ENCODE results near the gene TBX4.
"Not testable (repeated sequence)": the region's sequence is repeated elsewhere in the genome, so short reads cannot be mapped to it uniquely, and the experiment has no call there.

Gene TBX4

GRCh38 chr17:61505846-61506627, 53.8 kb downstream of the TBX4 start:
- no peak overlapping the region for H3K4me2 ChIP-seq

GRCh38 chr17:61507383-61508066, 55.3 kb downstream of the TBX4 start:
- no peak for TF ChIP-seq CTCF (conservative IDR thresholded peaks at IDR 0.05; ENCODE audit: low read depth, low read length)
- Histone ChIP-seq H3K4me2 (no peak overlapping the region), H3K36me3 (ENCODE audit: insufficient read depth) (no peaks in the 10 kb centered on the region), H4K20me1 (ENCODE audit: insufficient read depth) (no peaks in the 10 kb centered on the region), H3K4me1 (ENCODE audit: low read depth, poor library complexity, severe bottlenecking) (no peaks in the 10 kb centered on the region), H3K4me3 (IDR thresholded peaks at IDR 0.05; ENCODE audit: insufficient read depth, low read depth, low read length) (no peak overlapping the region), H3K79me2 (ENCODE audit: insufficient read depth, low read depth) (no peaks in the 10 kb centered on the region), H2AFZ (ENCODE audit: low read depth) (no peak overlapping the region), H3K27me3 (ENCODE audit: insufficient read depth, low read depth) (no peaks in the 10 kb centered on the region), H3K9ac (no peak overlapping the region), H3K27ac (no peak overlapping the region)

More at GRCh38 chr17:61505846-61506627, 53.8 kb downstream of the TBX4 start:
- TF ChIP-seq CTCF (conservative IDR thresholded peaks at IDR 0.05; ENCODE audit: low read depth, low read length) = no peak
- Histone ChIP-seq H3K79me2 (ENCODE audit: insufficient read depth, low read depth) (no peaks in the 10 kb centered on the region), H2AFZ (ENCODE audit: low read depth) (no peak overlapping the region), H3K4me3 (IDR thresholded peaks at IDR 0.05; ENCODE audit: insufficient read depth, low read depth, low read length) (no peak overlapping the region), H3K27me3 (ENCODE audit: insufficient read depth, low read depth) (no peaks in the 10 kb centered on the region), H3K27ac (no peak overlapping the region), H3K36me3 (ENCODE audit: insufficient read depth) (no peaks in the 10 kb centered on the region), H4K20me1 (ENCODE audit: insufficient read depth) (no peaks in the 10 kb centered on the region), H3K9ac (no peak overlapping the region), H3K4me1 (ENCODE audit: low read depth, poor library complexity, severe bottlenecking) (no peaks in the 10 kb centered on the region)

GRCh38 chr17:61508912-61509311, 56.7 kb downstream of the TBX4 start:
- no peaks in the 10 kb centered on the region for H3K36me3 ChIP-seq (ENCODE audit: insufficient read depth)
- H3K4me3 ChIP-seq (IDR thresholded peaks at IDR 0.05; ENCODE audit: insufficient read depth, low read depth, low read length) = no peak overlapping the region
- H3K9ac ChIP-seq = no peak overlapping the region
- no peak overlapping the region for H3K4me2 ChIP-seq
- H2AFZ ChIP-seq (ENCODE audit: low read depth) = no peak overlapping the region
- H3K79me2 ChIP-seq (ENCODE audit: insufficient read depth, low read depth) = no peaks in the 10 kb centered on the region
- no peak for TF ChIP-seq CTCF (conservative IDR thresholded peaks at IDR 0.05; ENCODE audit: low read depth, low read length)
- no peaks in the 10 kb centered on the region for H3K4me1 ChIP-seq (ENCODE audit: low read depth, poor library complexity, severe bottlenecking)
- H3K27me3 ChIP-seq (ENCODE audit: insufficient read depth, low read depth) = no peaks in the 10 kb centered on the region
- H4K20me1 ChIP-seq (ENCODE audit: insufficient read depth) = no peaks in the 10 kb centered on the region
- H3K27ac ChIP-seq = no peak overlapping the region

- H3K4me2 ChIP-seq; H3K36me3 ChIP-seq (ENCODE audit: insufficient read depth); H3K4me1 ChIP-seq (ENCODE audit: low read depth, poor library complexity, severe bottlenecking); H3K79me2 ChIP-seq (ENCODE audit: insufficient read depth, low read depth); H3K4me3 ChIP-seq (IDR thresholded peaks at IDR 0.05; ENCODE audit: insufficient read depth, low read depth, low read length); H2AFZ ChIP-seq (ENCODE audit: low read depth); H3K27ac ChIP-seq; H3K27me3 ChIP-seq (ENCODE audit: insufficient read depth, low read depth); H3K9ac ChIP-seq; H4K20me1 ChIP-seq (ENCODE audit: insufficient read depth): not testable (repeated sequence)
Observed at GRCh38 chr17:61509454-61509853, 57.2 kb downstream of the TBX4 start.

- Histone ChIP-seq H3K27me3 (ENCODE audit: insufficient read depth, low read depth) (no peaks in the 10 kb centered on the region), H3K4me3 (IDR thresholded peaks at IDR 0.05; ENCODE audit: insufficient read depth, low read depth, low read length) (no peak overlapping the region), H3K4me1 (ENCODE audit: low read depth, poor library complexity, severe bottlenecking) (no peaks in the 10 kb centered on the region), H3K79me2 (ENCODE audit: insufficient read depth, low read depth) (no peaks in the 10 kb centered on the region), H3K9ac (no peak overlapping the region), H3K27ac (no peak overlapping the region), H3K4me2 (no peak overlapping the region), H4K20me1 (ENCODE audit: insufficient read depth) (no peaks in the 10 kb centered on the region), H2AFZ (ENCODE audit: low read depth) (no peak overlapping the region), H3K36me3 (ENCODE audit: insufficient read depth) (no peaks in the 10 kb centered on the region)
- no peak for TF ChIP-seq CTCF (conservative IDR thresholded peaks at IDR 0.05; ENCODE audit: low read depth, low read length)
Observed at GRCh38 chr17:61510237-61510636, 58.0 kb downstream of the TBX4 start.

All from KMS-11 (cell line).